Esophagus squamous epithelium (tissue), 5 donors: ENCODE measurements around the gene MYADM. TPM values are rescaled to one million over a fixed set of nuclear protein-coding genes. Genes with fewer than 3 reads are reported as not detected.

ENCODE experiments used
- DNase-seq: peaks from one replicate; lab custom pipeline; 2025; lab: John Stamatoyannopoulos, UW
- H3K27ac ChIP-seq, 4 donors: fragments of 200-600 bp; sonication (generic); one replicate each; pipeline ENCODE4 v1.5.1; 2016 to 2019; ENCODE audit warnings: mild to moderate bottlenecking in 1 of 4
- H3K27me3 ChIP-seq, 4 donors: fragments of 200-600 bp; sonication (generic); 1 replicate in 3 of 4; 2 replicates in 1 of 4; pipeline versions ENCODE4 v1.5.1 to v1.6.0; 2017 to 2021; ENCODE audit warnings: antibody characterized with exemption in 1 of 4
- H3K36me3 ChIP-seq, 3 donors: fragments of 200-600 bp; sonication (generic); one replicate each; pipeline ENCODE4 v1.5.1; 2016 to 2019
- H3K4me1 ChIP-seq, 3 donors: fragments of 200-600 bp; sonication (generic); one replicate each; pipeline ENCODE4 v1.5.1; 2017 to 2019
- H3K4me3 ChIP-seq, 4 donors: fragments of 200-600 bp; sonication (generic); 1 replicate in 3 of 4; 2 replicates in 1 of 4; pipeline ENCODE4 v1.5.1; 2016 to 2019; ENCODE audit warnings: mild to moderate bottlenecking in 2 of 4, moderate library complexity in 1 of 4
- H3K9me3 ChIP-seq, 3 donors: fragments of 200-600 bp; sonication (generic); one replicate each; pipeline ENCODE4 v1.5.1; 2016 to 2019
- POLR2A ChIP-seq, 4 donors: fragments of 450-650 bp; IDR thresholded peaks; one replicate each; pipeline ENCODE4 v1.6.1; 2017; ENCODE audit warnings: antibody characterized with exemption in 4 of 4, mild to moderate bottlenecking in 4 of 4, moderate library complexity in 3 of 4
- WGBS, 2 donors: methylation state at CpG; one replicate each; pipeline ENCODE4 v1.1.5; 2018; 5-methylcytosine and 5-hydroxymethylcytosine counted together
- intact Hi-C: fragments of 100-400 bp; cut with DNase I; formaldehyde crosslinking; loops from one replicate; pipeline ENCODE4 v1.15.0; 2022
- total RNA-seq, 4 donors: library from RNA; depleted of rRNA; stranded (reverse); fragments of >200 nt; gene quantifications; one replicate each; pipeline ENCODE4 v1.1.0, GENCODE V29; 2016
- TF ChIP-seq, protein P1 (sequence below), 6 experiments: fragments of 450-650 bp in 4 of 6; fragments of 200-600 bp in 2 of 6; sonication (generic) in 2 of 6; IDR thresholded peaks; one replicate each; pipeline ENCODE4 v1.5.1; 2016 to 2019; ENCODE audit warnings: antibody characterized with exemption in 6 of 6, mild to moderate bottlenecking in 4 of 6, moderate library complexity in 4 of 6
- donor health status: DM: yes; HTN: yes; CAD: no.

Gene MYADM
- total RNA-seq, 4 donors from 2014 or later: 4.1 to 30.7 (median 7.8) TPM

DNA sequence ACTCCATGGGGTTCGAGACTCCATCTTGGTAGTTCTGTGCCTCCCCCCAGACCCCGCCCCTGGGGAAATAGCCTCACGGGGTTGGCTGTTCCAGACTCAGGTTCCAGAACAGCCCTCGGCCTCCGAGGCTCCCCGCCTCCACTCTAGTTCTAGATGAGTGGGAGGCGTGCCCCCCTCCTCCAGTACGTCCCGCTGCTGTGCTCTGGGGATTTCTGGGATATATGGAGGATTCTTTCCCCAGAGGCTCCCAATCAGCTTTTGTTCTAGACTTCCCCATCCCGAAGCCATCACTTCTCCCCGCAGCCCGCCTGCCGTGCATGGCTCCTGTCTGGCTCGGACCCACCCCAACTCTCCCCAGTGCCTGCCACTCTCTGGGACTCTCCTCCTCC is 39.5 kb downstream of the MYADM start:
- Histone ChIP-seq H3K27ac (no peak overlapping the region), H3K9me3 (no peaks in the 10 kb centered on the region), H3K27me3 (peaks cover 14 to 87% (median 31%) of the 10 kb centered on the region in 4 donors), H3K4me3 (no peak overlapping the region), H3K4me1 (peaks cover 4 to 34% (median 9%) of the 10 kb centered on the region in 3 donors), H3K36me3 (no peaks in the 10 kb centered on the region)
- intact Hi-C loops: no loop called here
- DNase-seq: no peak
- 21 to 29% methylated on average over 11 to 14 of the region's 14 CpGs for WGBS, 2 donors
- TF ChIP-seq, protein P1, sequence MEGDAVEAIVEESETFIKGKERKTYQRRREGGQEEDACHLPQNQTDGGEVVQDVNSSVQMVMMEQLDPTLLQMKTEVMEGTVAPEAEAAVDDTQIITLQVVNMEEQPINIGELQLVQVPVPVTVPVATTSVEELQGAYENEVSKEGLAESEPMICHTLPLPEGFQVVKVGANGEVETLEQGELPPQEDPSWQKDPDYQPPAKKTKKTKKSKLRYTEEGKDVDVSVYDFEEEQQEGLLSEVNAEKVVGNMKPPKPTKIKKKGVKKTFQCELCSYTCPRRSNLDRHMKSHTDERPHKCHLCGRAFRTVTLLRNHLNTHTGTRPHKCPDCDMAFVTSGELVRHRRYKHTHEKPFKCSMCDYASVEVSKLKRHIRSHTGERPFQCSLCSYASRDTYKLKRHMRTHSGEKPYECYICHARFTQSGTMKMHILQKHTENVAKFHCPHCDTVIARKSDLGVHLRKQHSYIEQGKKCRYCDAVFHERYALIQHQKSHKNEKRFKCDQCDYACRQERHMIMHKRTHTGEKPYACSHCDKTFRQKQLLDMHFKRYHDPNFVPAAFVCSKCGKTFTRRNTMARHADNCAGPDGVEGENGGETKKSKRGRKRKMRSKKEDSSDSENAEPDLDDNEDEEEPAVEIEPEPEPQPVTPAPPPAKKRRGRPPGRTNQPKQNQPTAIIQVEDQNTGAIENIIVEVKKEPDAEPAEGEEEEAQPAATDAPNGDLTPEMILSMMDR (IDR thresholded peaks at IDR 0.05): no peak
- TF ChIP-seq POLR2A (IDR thresholded peaks at IDR 0.05): no peak

DNA sequence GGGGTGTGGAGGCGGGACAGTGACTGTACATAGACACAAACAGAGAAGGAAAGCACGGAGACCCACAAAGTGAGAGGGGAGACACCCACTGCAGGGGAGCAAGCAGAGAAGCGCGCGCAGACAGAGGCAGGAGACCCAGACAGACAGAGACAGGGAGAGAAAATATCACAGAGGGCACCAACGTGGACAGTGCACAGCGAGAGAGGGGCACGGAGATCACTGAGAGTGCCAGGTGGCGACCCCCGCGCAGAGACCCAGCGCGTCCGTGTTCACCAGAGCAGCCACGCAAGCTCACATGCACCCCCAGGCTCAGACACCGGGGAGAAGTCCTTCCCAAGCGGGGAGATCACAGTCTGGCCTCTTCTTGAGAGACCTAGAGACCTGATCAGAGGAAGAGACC is 40.0 kb downstream of the MYADM start:
- TF ChIP-seq, protein P1 (IDR thresholded peaks at IDR 0.05): no peak
- no peak for TF ChIP-seq POLR2A (IDR thresholded peaks at IDR 0.05)
- Histone ChIP-seq H3K4me1 (peaks cover 4 to 34% (median 9%) of the 10 kb centered on the region in 3 donors), H3K27ac (no peak overlapping the region), H3K4me3 (no peak overlapping the region), H3K27me3 (peaks cover 14 to 92% (median 31%) of the 10 kb centered on the region in 4 donors), H3K9me3 (no peaks in the 10 kb centered on the region), H3K36me3 (no peaks in the 10 kb centered on the region)
- 25 to 30% methylated on average over 13 to 14 of the region's 17 CpGs for WGBS, 2 donors
- intact Hi-C loops: no loop called here
- no peak for DNase-seq

DNA sequence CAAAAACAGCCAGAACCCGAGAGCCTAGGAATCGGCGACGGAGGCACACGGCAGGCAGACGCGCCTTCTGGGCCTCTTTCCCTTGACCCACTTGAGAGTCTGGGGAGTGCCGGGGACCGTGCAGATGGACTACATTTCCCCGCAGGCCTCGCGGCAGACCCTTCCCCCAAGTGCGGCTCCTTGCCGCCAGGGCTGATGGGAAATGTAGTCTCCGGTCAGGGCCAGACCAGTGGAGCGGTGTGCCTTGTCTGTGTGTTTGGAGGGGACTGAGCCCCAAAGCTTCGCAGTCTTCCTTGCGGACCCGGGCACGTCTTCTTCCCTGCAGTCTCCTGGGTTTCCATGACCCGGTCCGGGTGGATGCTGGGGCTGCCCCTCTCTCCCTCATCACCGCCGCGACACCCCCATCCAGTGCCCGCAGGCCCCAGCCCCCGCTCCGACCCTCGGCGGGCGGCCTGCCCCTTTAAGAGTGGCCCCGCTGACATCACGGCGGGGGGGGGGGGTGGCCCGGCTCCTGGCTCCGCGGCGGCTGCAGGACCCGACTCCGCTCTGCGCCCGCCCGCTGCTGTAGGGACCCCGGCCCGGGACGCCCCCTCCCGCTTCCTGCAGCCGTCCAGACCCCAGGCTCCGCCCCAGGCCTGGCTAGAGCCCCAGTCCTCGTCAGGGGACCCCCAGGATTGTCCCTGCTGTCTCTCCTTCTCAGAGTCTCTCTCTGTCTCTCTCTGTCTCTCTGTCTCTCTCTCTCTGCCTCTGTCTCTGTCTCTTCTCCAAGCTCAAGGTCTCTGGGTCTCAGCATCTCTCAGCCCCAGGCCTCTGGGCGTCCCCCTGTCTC is 40.6 kb downstream of the MYADM start:
- H3K27me3 ChIP-seq: peaks cover 14 to 98% (median 31%) of the 10 kb centered on the region in 4 donors
- TF ChIP-seq POLR2A (IDR thresholded peaks at IDR 0.05): no peak
- TF ChIP-seq, protein P1 (IDR thresholded peaks at IDR 0.05): no peak
- no peak overlapping the region for H3K27ac ChIP-seq
- 6% methylated on average over 13 to 33 of the region's 51 CpGs for WGBS, 2 donors
- H3K9me3 ChIP-seq: no peaks in the 10 kb centered on the region
- peak overlapping the region in 1 of 4 donors; percentile 28 for H3K4me3 ChIP-seq
- no peak for DNase-seq
- H3K36me3 ChIP-seq: no peaks in the 10 kb centered on the region
- intact Hi-C loops: no loop called here
- H3K4me1 ChIP-seq: peaks cover 4 to 34% (median 9%) of the 10 kb centered on the region in 3 donors

DNA sequence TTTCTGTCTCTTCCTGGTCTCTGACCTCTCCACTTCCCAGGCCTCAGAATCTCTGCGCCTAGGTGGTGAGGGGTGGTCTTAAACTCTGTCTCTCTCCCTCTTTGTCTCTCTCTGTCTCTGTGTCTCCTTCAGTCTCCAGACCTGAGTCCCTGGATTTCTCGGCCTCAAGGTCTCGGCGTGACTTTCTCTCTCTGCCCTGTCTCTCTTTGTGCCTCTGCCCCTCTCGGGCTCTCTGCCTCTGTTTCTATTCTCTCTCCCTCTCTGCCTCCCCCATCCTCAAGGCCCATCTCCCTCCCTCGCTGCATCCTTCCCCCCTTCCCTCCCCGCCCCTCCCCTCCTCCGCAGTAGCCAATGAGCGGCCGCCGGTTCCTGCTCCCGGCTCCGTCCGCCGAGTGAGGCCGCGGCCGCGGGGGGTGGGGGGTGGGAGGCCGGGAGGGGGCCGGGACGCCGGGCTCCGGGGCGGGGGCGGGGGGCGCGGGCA is 41.3 kb downstream of the MYADM start, which contains the start of gene CACNG7:
Gene CACNG7, plus strand, starts transcription at position 344 of the 481 bp plus-strand sequence. CDS start 3,554 bp downstream, outside the sequence.
- H3K27me3 ChIP-seq: peaks cover 14 to 99% (median 31%) of the 10 kb centered on the region in 4 donors
- no peak for TF ChIP-seq POLR2A (IDR thresholded peaks at IDR 0.05)
- TF ChIP-seq, protein P1 (IDR thresholded peaks at IDR 0.05): no peak
- H3K27ac ChIP-seq: no peak within 1 kb of the TSS
- H3K36me3 ChIP-seq: no peaks in the 10 kb centered on the region
- WGBS, 2 donors: 5 to 6% methylated on average over 7 to 8 of the region's 28 CpGs
- intact Hi-C loops: no loop called here
- no peaks in the 10 kb centered on the region for H3K9me3 ChIP-seq
- H3K4me1 ChIP-seq: peaks cover 4 to 34% (median 9%) of the 10 kb centered on the region in 3 donors
- no peak for DNase-seq
- H3K4me3 ChIP-seq: peak within 1 kb of the TSS in 1 of 4 donors; percentile 28
